HepG2 (cell line): ENCODE data around the gene NXPE1. TPM values are rescaled to one million over a fixed set of nuclear protein-coding genes. Genes with fewer than 3 reads are reported as not detected.
A peak's percentile ranks its signal among the peaks of the same experiment; 100 is the strongest.

Source experiments
- ATAC-seq: fragments of 200-7000 bp; cut with Tn5 transposase; 3 replicates; pipeline ENCODE4 v1.9.1; 2020; ENCODE audit warnings: mild to moderate bottlenecking, moderate library complexity
- BruUV-seq: library from RNA; stranded (reverse); fragments of 400-500 nt; replicated peaks from 2 replicates; lab custom pipeline; 2021; lab: Mats Ljungman, UMichigan
- CTCF ChIA-PET: fragments of 300-600 bp; formaldehyde crosslinking; extraction: SDS; loops from one replicate; lab custom pipeline; 2021; ENCODE audit warnings: low total read pairs, inconsistent platforms, low intra/inter-chr PET ratio; lab: Yijun Ruan, JAX
- POLR2A ChIA-PET: fragments of 350-600 bp; sonication (Branson Sonifier 250); formaldehyde crosslinking; loops from one replicate; lab custom pipeline; 2020; ENCODE audit warnings: antibody characterized with exemption, inconsistent platforms; lab: Yijun Ruan, JAX
- DNase-seq: peaks from one replicate; pipeline ENCODE4 v3.0.0-alpha.2; 2015; ENCODE audit warnings: low spot score
- FAIRE-seq: peaks from 3 replicates; lab custom pipeline; 2011; peaks lifted over from hg19 to GRCh38; lab: Jason Lieb, UNC
- H2AFZ ChIP-seq: one replicate; pipeline ENCODE4 v1.6.1; 2011; ENCODE audit warnings: low read length, inconsistent platforms
- H3K27ac ChIP-seq: fragments of 300-600 bp; 3 replicates; pipeline ENCODE4 v1.8.0; 2011; ENCODE audit warnings: mixed run types, mild to moderate bottlenecking, mixed read lengths, low read length, inconsistent platforms; ENCODE audit not compliant: insufficient read depth; ENCODE audit errors: extremely low read length
- H3K27me3 ChIP-seq, 2 experiments: fragments of 200-600 bp in 1 of 2; 2 replicates in 1 of 2; 3 replicates in 1 of 2; pipeline versions ENCODE4 v1.6.0 to v1.8.0; 2011; ENCODE audit warnings: low read length in 2 of 2, mild to moderate bottlenecking in 2 of 2, moderate library complexity in 2 of 2, inconsistent platforms in 1 of 2; ENCODE audit not compliant: insufficient read depth in 2 of 2, control insufficient read depth in 1 of 2
- H3K36me3 ChIP-seq, 2 experiments: fragments of 200-600 bp in 1 of 2; replicated peaks in 1 of 2; 2 replicates in 1 of 2; 3 replicates in 1 of 2; pipeline versions ENCODE4 v1.5.1 to v1.8.0; 2011; ENCODE audit warnings: low read length in 2 of 2, inconsistent platforms in 1 of 2; ENCODE audit not compliant: insufficient read depth in 2 of 2, control insufficient read depth in 1 of 2
- H3K4me1 ChIP-seq: 2 replicates; pipeline ENCODE4 v1.5.1; 2012; ENCODE audit warnings: low read length, inconsistent platforms; ENCODE audit not compliant: insufficient read depth
- H3K4me2 ChIP-seq: 2 replicates; pipeline ENCODE4 v1.6.0; 2011; ENCODE audit warnings: low read depth, low read length, inconsistent platforms
- H3K4me3 ChIP-seq, 3 experiments: fragments of 200-600 bp in 1 of 3; sonication (generic), shearing (Covaris generic) in 1 of 3; replicated peaks in 1 of 3; 2 replicates each; pipeline ENCODE4 v1.5.1; 2011 to 2016; ENCODE audit warnings: low read length in 3 of 3, inconsistent platforms in 2 of 3, low read depth in 2 of 3, mild to moderate bottlenecking in 2 of 3, control low read depth in 1 of 3, mixed read lengths in 1 of 3; ENCODE audit not compliant: insufficient read depth in 1 of 3
- H3K79me2 ChIP-seq: one replicate; pipeline ENCODE4 v1.6.1; 2011; ENCODE audit warnings: low read length, inconsistent platforms; ENCODE audit not compliant: insufficient read depth
- H3K9ac ChIP-seq: 2 replicates; pipeline ENCODE4 v1.6.0; 2011; ENCODE audit warnings: mild to moderate bottlenecking, low read depth, low read length, inconsistent platforms; ENCODE audit not compliant: insufficient read depth
- H3K9me3 ChIP-seq: 2 replicates; pipeline ENCODE4 v1.5.1; 2012; ENCODE audit warnings: mild to moderate bottlenecking, low read length
- H4K20me1 ChIP-seq: 2 replicates; pipeline ENCODE4 v1.6.0; 2011; ENCODE audit warnings: inconsistent platforms, mild to moderate bottlenecking, low read length, moderate library complexity; ENCODE audit not compliant: insufficient read depth
- AHR ChIP-seq: IDR thresholded peaks from 2 replicates; pipeline ENCODE4 v1.6.1; 2018; ENCODE audit warnings: missing genetic modification reagents, missing compliant biosample characterization
- SMC3 ChIP-seq: IDR thresholded peaks from 2 replicates; pipeline ENCODE4 v1.6.1; 2011; ENCODE audit warnings: low read length, improper control_type of control experiment
- WGBS: methylation state at CpG from one replicate; pipeline ENCODE4 v1.1.6; 2017; ENCODE audit warnings: low lambda C conversion rate; 5-methylcytosine and 5-hydroxymethylcytosine counted together
- in situ Hi-C: cut with HindIII; loops from 2 replicates; pipeline ENCODE4 v1.10.0; 2017; ENCODE audit warnings: low pct_unique_long_range_greater_than_20kb; ENCODE audit not compliant: extremely low pct_ligation_motif_present
- intact Hi-C: fragments of 100-400 bp; cut with micrococcal nuclease; formaldehyde crosslinking; loops from one replicate; pipeline ENCODE4 v1.10.0; 2022; ENCODE audit not compliant: unreplicated experiment
- polyA plus RNA-seq, 8 experiments: library from polyadenylated mRNA; depleted of rRNA in 3 of 8; stranded (reverse) in 7 of 8; unstranded in 1 of 8; fragments of >200 nt; fragmentation: Illumina TruSeq in 4 of 8; extraction: Trizol in 4 of 8; gene quantifications; 2 replicates each; pipeline versions ENCODE4 v1.2.1 to v1.2.3, GENCODE V29; 2011 to 2016; ENCODE audit warnings: low read depth in 4 of 8, missing spikeins in 1 of 8, mixed read lengths in 1 of 8; ENCODE audit not compliant: insufficient read depth in 1 of 8
- total RNA-seq, 5 experiments: library from RNA; depleted of rRNA; stranded (reverse); fragments of >200 nt; fragmentation: Illumina TruSeq; extraction: Trizol; gene quantifications; 2 replicates each; pipeline ENCODE4 v1.2.3, GENCODE V29; 2016; ENCODE audit warnings: low read depth in 1 of 5
- TF ChIP-seq, protein P1 (sequence below): sonication (generic); formaldehyde crosslinking; IDR thresholded peaks from 2 replicates; pipeline ENCODE4 v1.4.0; 2020; ENCODE audit warnings: missing genetic modification reagents
- TF ChIP-seq, protein P2 (sequence below): sonication (generic); formaldehyde crosslinking; IDR thresholded peaks from 2 replicates; pipeline ENCODE4 v1.5.0; 2020; ENCODE audit warnings: mild to moderate bottlenecking, missing genetic modification reagents, moderate library complexity

Gene NXPE1
- total and polyA plus RNA-seq, 2 of the 13 experiments (the other 11 are each of a cell fraction or from before 2014, with no cell fraction given), result not detected

- no peaks in the 10 kb centered on the region for H3K9me3 ChIP-seq
- TF ChIP-seq AHR (CRISPR knock-in tag) (no peak), SMC3 (peak; percentile 12; the same call in 1 of the 2 replicates)
- TF ChIP-seq, protein P1, sequence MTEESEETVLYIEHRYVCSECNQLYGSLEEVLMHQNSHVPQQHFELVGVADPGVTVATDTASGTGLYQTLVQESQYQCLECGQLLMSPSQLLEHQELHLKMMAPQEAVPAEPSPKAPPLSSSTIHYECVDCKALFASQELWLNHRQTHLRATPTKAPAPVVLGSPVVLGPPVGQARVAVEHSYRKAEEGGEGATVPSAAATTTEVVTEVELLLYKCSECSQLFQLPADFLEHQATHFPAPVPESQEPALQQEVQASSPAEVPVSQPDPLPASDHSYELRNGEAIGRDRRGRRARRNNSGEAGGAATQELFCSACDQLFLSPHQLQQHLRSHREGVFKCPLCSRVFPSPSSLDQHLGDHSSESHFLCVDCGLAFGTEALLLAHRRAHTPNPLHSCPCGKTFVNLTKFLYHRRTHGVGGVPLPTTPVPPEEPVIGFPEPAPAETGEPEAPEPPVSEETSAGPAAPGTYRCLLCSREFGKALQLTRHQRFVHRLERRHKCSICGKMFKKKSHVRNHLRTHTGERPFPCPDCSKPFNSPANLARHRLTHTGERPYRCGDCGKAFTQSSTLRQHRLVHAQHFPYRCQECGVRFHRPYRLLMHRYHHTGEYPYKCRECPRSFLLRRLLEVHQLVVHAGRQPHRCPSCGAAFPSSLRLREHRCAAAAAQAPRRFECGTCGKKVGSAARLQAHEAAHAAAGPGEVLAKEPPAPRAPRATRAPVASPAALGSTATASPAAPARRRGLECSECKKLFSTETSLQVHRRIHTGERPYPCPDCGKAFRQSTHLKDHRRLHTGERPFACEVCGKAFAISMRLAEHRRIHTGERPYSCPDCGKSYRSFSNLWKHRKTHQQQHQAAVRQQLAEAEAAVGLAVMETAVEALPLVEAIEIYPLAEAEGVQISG (CRISPR knock-in tag), result peak; percentile 49; the same call in 1 of the 2 replicates
- TF ChIP-seq, protein P2, sequence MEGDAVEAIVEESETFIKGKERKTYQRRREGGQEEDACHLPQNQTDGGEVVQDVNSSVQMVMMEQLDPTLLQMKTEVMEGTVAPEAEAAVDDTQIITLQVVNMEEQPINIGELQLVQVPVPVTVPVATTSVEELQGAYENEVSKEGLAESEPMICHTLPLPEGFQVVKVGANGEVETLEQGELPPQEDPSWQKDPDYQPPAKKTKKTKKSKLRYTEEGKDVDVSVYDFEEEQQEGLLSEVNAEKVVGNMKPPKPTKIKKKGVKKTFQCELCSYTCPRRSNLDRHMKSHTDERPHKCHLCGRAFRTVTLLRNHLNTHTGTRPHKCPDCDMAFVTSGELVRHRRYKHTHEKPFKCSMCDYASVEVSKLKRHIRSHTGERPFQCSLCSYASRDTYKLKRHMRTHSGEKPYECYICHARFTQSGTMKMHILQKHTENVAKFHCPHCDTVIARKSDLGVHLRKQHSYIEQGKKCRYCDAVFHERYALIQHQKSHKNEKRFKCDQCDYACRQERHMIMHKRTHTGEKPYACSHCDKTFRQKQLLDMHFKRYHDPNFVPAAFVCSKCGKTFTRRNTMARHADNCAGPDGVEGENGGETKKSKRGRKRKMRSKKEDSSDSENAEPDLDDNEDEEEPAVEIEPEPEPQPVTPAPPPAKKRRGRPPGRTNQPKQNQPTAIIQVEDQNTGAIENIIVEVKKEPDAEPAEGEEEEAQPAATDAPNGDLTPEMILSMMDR (CRISPR knock-in tag), result peak; percentile 31
- TF ChIP-seq, all 625 proteins: peak for 3
- Histone ChIP-seq H3K4me2 (no peak overlapping the region), H4K20me1 (no peaks in the 10 kb centered on the region), H3K4me1 (no peaks in the 10 kb centered on the region), H3K36me3 (no peaks in the 10 kb centered on the region), H3K4me3 (no peak overlapping the region), H3K27me3 (no peaks in the 10 kb centered on the region), H3K79me2 (no peaks in the 10 kb centered on the region), H3K27ac (no peak overlapping the region), H2AFZ (no peak overlapping the region), H3K9ac (no peak overlapping the region)
- FAIRE-seq (no peak), DNase-seq (no peak), ATAC-seq (no peak)
- ChIA-PET POLR2A (no interaction called here), CTCF (interaction anchor here (1.2 kb wide), 1 partner anchor 232 kb away, joined by 3 read pairs; no protein-coding TSS in a partner anchor)
- in situ Hi-C loops, result no loop called here
- 0% methylated on average over 1 of the region's 1 CpG for WGBS
- BruUV-seq, result no TSS peak
- intact Hi-C loops, result loop anchor here (2.0 kb wide), 1 partner anchor 223 kb away; no protein-coding TSS in a partner anchor
These were observed 12.0 kb upstream of the NXPE1 start for GRCh38 chr11:114571712-114572111.
